ENCODE measurements around the gene FAM149A. TPM values are rescaled to one million over a fixed set of nuclear protein-coding genes. Genes with fewer than 3 reads are reported as not detected.

Gene FAM149A
- total and polyA plus RNA-seq, 2 donors (not counting 3 experiments of a cell fraction or from before 2014, with no cell fraction given), result 0.08 to 0.20 TPM

- H3K36me3 ChIP-seq (ENCODE audit: control insufficient read depth in 2 of 2, extremely low read depth in 1 of 2, insufficient read depth in 2 of 2, low read length in 2 of 2), result no peaks in the 10 kb centered on the region
- H3K79me2 ChIP-seq (ENCODE audit: control insufficient read depth, insufficient read depth, low read length), result no peaks in the 10 kb centered on the region
- H3K9me1 ChIP-seq (replicated peaks; ENCODE audit: control insufficient read depth, extremely low read depth, insufficient read depth, low read length), result no peaks in the 10 kb centered on the region
- H3K4me3 ChIP-seq (replicated peaks in 1 of 3; ENCODE audit: insufficient read depth in 1 of 3, low read depth in 1 of 3, low read length in 3 of 3), result no peak overlapping the region
- dilution Hi-C loops (cut with MboI; ENCODE audit: extremely low pct_ligation_motif_present, low sequenced_read_pairs), result no loop called here
- intact Hi-C loops (cut with micrococcal nuclease), result no loop called here
- ChIA-PET CTCF (interaction anchor here (1.0 to 1.8 kb wide), 3 partner anchors 10 to 133 kb away, joined by 3 to 7 read pairs (median 6); partner anchors contain the start of genes CYP4V2 and TLR3), POLR2A (no interaction called here)
- H3K4me2 ChIP-seq (ENCODE audit: insufficient read depth, low read length), result no peak overlapping the region
- TF ChIP-seq CTCF (IDR thresholded peaks at IDR 0.05; ENCODE audit: extremely low read depth in 1 of 2, insufficient read depth in 1 of 2, low read depth in 1 of 2, low read length in 2 of 2), result peak; percentile 31 to 46
- no peak for TF ChIP-seq JUN (IDR thresholded peaks at IDR 0.05; ENCODE audit: borderline replicate concordance, insufficient read depth, insufficient read length, low read depth)
- no peaks in the 10 kb centered on the region for H3K4me1 ChIP-seq (ENCODE audit: control insufficient read depth, extremely low read depth, insufficient read depth, low read length)
- no peaks in the 10 kb centered on the region for H3K27me3 ChIP-seq (ENCODE audit: control insufficient read depth in 2 of 2, insufficient read depth in 2 of 2, low read length in 2 of 2)
- no peak overlapping the region for H3K27ac ChIP-seq (ENCODE audit: insufficient read depth, low read depth, low read length)
- H3K9ac ChIP-seq (replicated peaks; ENCODE audit: extremely low read depth, insufficient read depth, low read length), result no peak overlapping the region
- no peak overlapping the region for H2AFZ ChIP-seq (ENCODE audit: low read depth, low read length)
- no peaks in the 10 kb centered on the region for H4K20me1 ChIP-seq (replicated peaks; ENCODE audit: control insufficient read depth, extremely low read depth, insufficient read depth, low read length)
- FAIRE-seq (no peak), DNase-seq (ENCODE audit: low read depth, low spot score) (no peak)
- H3K9me3 ChIP-seq (replicated peaks; ENCODE audit: control insufficient read depth, insufficient read depth, low read length), result no peaks in the 10 kb centered on the region
- BruUV-seq (replicated peaks), result no TSS peak
Measured at GRCh38 chr4:186201535-186202230, 97.2 kb downstream of the FAM149A start.

- Histone ChIP-seq H3K4me3 (replicated peaks in 1 of 3; ENCODE audit: insufficient read depth in 1 of 3, low read depth in 1 of 3, low read length in 3 of 3) (no peak overlapping the region), H3K4me2 (ENCODE audit: insufficient read depth, low read length) (no peak overlapping the region), H3K36me3 (ENCODE audit: control insufficient read depth in 2 of 2, extremely low read depth in 1 of 2, insufficient read depth in 2 of 2, low read length in 2 of 2) (no peaks in the 10 kb centered on the region), H3K9ac (replicated peaks; ENCODE audit: extremely low read depth, insufficient read depth, low read length) (no peak overlapping the region), H3K27me3 (ENCODE audit: control insufficient read depth in 2 of 2, insufficient read depth in 2 of 2, low read length in 2 of 2) (no peaks in the 10 kb centered on the region), H3K4me1 (ENCODE audit: control insufficient read depth, extremely low read depth, insufficient read depth, low read length) (no peaks in the 10 kb centered on the region), H4K20me1 (replicated peaks; ENCODE audit: control insufficient read depth, extremely low read depth, insufficient read depth, low read length) (no peaks in the 10 kb centered on the region), H3K79me2 (ENCODE audit: control insufficient read depth, insufficient read depth, low read length) (no peaks in the 10 kb centered on the region), H2AFZ (ENCODE audit: low read depth, low read length) (no peak overlapping the region), H3K27ac (ENCODE audit: insufficient read depth, low read depth, low read length) (no peak overlapping the region), H3K9me1 (replicated peaks; ENCODE audit: control insufficient read depth, extremely low read depth, insufficient read depth, low read length) (no peaks in the 10 kb centered on the region), H3K9me3 (replicated peaks; ENCODE audit: control insufficient read depth, insufficient read depth, low read length) (no peaks in the 10 kb centered on the region)
- no TSS peak for BruUV-seq (replicated peaks)
- dilution Hi-C loops (cut with MboI; ENCODE audit: extremely low pct_ligation_motif_present, low sequenced_read_pairs), result no loop called here
- POLR2A ChIA-PET, result no interaction called here
- DNase-seq (ENCODE audit: low read depth, low spot score) (no peak), FAIRE-seq (no peak)
- CTCF ChIA-PET, result interaction anchor here (1.4 to 1.8 kb wide), 3 partner anchors 11 to 134 kb away, joined by 6 to 9 read pairs (median 7); partner anchors contain the start of genes CYP4V2 and TLR3
- no peak for TF ChIP-seq POLR2AphosphoS5 (IDR thresholded peaks at IDR 0.05; ENCODE audit: insufficient read depth, low read depth, low read length)
- no peak for TF ChIP-seq POLR2A (IDR thresholded peaks at IDR 0.05; ENCODE audit: low read depth, low read length)
- TF ChIP-seq JUN (IDR thresholded peaks at IDR 0.05; ENCODE audit: borderline replicate concordance, insufficient read depth, insufficient read length, low read depth), result no peak
- no peak for TF ChIP-seq MYC (IDR thresholded peaks at IDR 0.05; ENCODE audit: low read depth, low read length)
- TF ChIP-seq CTCF (IDR thresholded peaks at IDR 0.05; ENCODE audit: extremely low read depth in 1 of 2, insufficient read depth in 1 of 2, low read depth in 1 of 2, low read length in 2 of 2), result no peak
- no peak for TF ChIP-seq MAX (IDR thresholded peaks at IDR 0.05; ENCODE audit: insufficient read depth, insufficient read length)
- TF ChIP-seq GATA2 (IDR thresholded peaks at IDR 0.05; ENCODE audit: insufficient read depth, insufficient read length, low read depth, low read length), result no peak
- TF ChIP-seq EZH2 (IDR thresholded peaks at IDR 0.05; ENCODE audit: borderline replicate concordance, low read depth, low read length, severe bottlenecking), result no peak
- TF ChIP-seq FOS (IDR thresholded peaks at IDR 0.05; ENCODE audit: borderline replicate concordance, insufficient read depth, low read length), result no peak
- intact Hi-C loops (cut with micrococcal nuclease), result loop anchor here (1.0 kb wide), 2 partner anchors 10 to 134 kb away; no protein-coding TSS in a partner anchor
Measured at GRCh38 chr4:186202490-186203140, 98.1 kb downstream of the FAM149A start.

Measured in endothelial cell of umbilical vein (primary cell).